Measurements from ENCODE around the gene IFI6. TPM values are rescaled to one million over a fixed set of nuclear protein-coding genes. Genes with fewer than 3 reads are reported as not detected.

IFI6 gene
- total and polyA plus RNA-seq, 4 donors = 5.9 to 339 (median 169) TPM

GRCh38 chr1:27719286-27720251, 47.6 kb upstream of the IFI6 start:
- Histone ChIP-seq H3K9ac (ENCODE audit: low read depth in 1 of 2, low read length in 2 of 2) (no peak overlapping the region), H3K4me1 (ENCODE audit: control insufficient read depth in 4 of 4, insufficient read depth in 4 of 4, low read length in 3 of 4) (peaks cover 0 to 10% (median 2%) of the 10 kb centered on the region in 4 donors), H3K4me3 (ENCODE audit: low read depth in 1 of 3, low read length in 3 of 3) (no peak overlapping the region), H3K27me3 (ENCODE audit: control insufficient read depth in 4 of 4, insufficient read depth in 4 of 4, low read length in 3 of 4) (no peaks in the 10 kb centered on the region), H3K36me3 (ENCODE audit: control insufficient read depth in 4 of 4, insufficient read depth in 3 of 4, low read depth in 1 of 4, low read length in 3 of 4) (no peaks in the 10 kb centered on the region), H3K9me3 (ENCODE audit: control insufficient read depth in 4 of 4, low read length in 3 of 4) (peaks cover 0 to 8% (median 3%) of the 10 kb centered on the region in 4 donors), H3K27ac (ENCODE audit: low read depth in 1 of 2, low read length in 2 of 2) (no peak overlapping the region)
- WGBS = 62% methylated on average over 5 of the region's 5 CpGs
- DNase-seq (ENCODE audit: low spot score) = no peak
- TF ChIP-seq ATF3 (IDR thresholded peaks at IDR 0.05) = no peak
- TF ChIP-seq YY1 (IDR thresholded peaks at IDR 0.05) = no peak
- TF ChIP-seq CTCF (IDR thresholded peaks at IDR 0.05; ENCODE audit: low read depth, low read length, missing input control) = peak; percentile 10
- TF ChIP-seq JUND (IDR thresholded peaks at IDR 0.05) = no peak
- TF ChIP-seq, protein P1, sequence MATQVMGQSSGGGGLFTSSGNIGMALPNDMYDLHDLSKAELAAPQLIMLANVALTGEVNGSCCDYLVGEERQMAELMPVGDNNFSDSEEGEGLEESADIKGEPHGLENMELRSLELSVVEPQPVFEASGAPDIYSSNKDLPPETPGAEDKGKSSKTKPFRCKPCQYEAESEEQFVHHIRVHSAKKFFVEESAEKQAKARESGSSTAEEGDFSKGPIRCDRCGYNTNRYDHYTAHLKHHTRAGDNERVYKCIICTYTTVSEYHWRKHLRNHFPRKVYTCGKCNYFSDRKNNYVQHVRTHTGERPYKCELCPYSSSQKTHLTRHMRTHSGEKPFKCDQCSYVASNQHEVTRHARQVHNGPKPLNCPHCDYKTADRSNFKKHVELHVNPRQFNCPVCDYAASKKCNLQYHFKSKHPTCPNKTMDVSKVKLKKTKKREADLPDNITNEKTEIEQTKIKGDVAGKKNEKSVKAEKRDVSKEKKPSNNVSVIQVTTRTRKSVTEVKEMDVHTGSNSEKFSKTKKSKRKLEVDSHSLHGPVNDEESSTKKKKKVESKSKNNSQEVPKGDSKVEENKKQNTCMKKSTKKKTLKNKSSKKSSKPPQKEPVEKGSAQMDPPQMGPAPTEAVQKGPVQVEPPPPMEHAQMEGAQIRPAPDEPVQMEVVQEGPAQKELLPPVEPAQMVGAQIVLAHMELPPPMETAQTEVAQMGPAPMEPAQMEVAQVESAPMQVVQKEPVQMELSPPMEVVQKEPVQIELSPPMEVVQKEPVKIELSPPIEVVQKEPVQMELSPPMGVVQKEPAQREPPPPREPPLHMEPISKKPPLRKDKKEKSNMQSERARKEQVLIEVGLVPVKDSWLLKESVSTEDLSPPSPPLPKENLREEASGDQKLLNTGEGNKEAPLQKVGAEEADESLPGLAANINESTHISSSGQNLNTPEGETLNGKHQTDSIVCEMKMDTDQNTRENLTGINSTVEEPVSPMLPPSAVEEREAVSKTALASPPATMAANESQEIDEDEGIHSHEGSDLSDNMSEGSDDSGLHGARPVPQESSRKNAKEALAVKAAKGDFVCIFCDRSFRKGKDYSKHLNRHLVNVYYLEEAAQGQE (IDR thresholded peaks at IDR 0.05) = no peak
- TF ChIP-seq GABPA (IDR thresholded peaks at IDR 0.05 in 1 of 2, conservative IDR thresholded peaks at IDR 0.05 in 1 of 2) = no peak
- TF ChIP-seq HNF4A (conservative IDR thresholded peaks at IDR 0.05) = peak; percentile 67 to 68
- TF ChIP-seq FOXA2 (IDR thresholded peaks at IDR 0.05) = no peak
- TF ChIP-seq, protein P2, sequence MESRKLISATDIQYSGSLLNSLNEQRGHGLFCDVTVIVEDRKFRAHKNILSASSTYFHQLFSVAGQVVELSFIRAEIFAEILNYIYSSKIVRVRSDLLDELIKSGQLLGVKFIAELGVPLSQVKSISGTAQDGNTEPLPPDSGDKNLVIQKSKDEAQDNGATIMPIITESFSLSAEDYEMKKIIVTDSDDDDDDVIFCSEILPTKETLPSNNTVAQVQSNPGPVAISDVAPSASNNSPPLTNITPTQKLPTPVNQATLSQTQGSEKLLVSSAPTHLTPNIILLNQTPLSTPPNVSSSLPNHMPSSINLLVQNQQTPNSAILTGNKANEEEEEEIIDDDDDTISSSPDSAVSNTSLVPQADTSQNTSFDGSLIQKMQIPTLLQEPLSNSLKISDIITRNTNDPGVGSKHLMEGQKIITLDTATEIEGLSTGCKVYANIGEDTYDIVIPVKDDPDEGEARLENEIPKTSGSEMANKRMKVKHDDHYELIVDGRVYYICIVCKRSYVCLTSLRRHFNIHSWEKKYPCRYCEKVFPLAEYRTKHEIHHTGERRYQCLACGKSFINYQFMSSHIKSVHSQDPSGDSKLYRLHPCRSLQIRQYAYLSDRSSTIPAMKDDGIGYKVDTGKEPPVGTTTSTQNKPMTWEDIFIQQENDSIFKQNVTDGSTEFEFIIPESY (IDR thresholded peaks at IDR 0.05) = no peak
- TF ChIP-seq TAF1 (conservative IDR thresholded peaks at IDR 0.05) = no peak
- TF ChIP-seq RAD21 (IDR thresholded peaks at IDR 0.05) = peak in 1 of 2 donors; percentile 40
- TF ChIP-seq SP1 (IDR thresholded peaks at IDR 0.05) = no peak
- TF ChIP-seq FOXA1 (IDR thresholded peaks at IDR 0.05) = no peak
- TF ChIP-seq NR2F2 (IDR thresholded peaks at IDR 0.05) = no peak
- no peak for TF ChIP-seq MAX (IDR thresholded peaks at IDR 0.05)
- TF ChIP-seq RXRA (IDR thresholded peaks at IDR 0.05) = no peak
- TF ChIP-seq EGR1 (IDR thresholded peaks at IDR 0.05; ENCODE audit: low read depth in 2 of 2) = no peak
